ENCODE results near the gene ACO2. TPM values are rescaled to one million over a fixed set of nuclear protein-coding genes. Genes with fewer than 3 reads are reported as not detected.

ACO2 gene
- total RNA-seq, 4 donors from 2014 or later = 81.3 to 205 (median 135) TPM

DNA sequence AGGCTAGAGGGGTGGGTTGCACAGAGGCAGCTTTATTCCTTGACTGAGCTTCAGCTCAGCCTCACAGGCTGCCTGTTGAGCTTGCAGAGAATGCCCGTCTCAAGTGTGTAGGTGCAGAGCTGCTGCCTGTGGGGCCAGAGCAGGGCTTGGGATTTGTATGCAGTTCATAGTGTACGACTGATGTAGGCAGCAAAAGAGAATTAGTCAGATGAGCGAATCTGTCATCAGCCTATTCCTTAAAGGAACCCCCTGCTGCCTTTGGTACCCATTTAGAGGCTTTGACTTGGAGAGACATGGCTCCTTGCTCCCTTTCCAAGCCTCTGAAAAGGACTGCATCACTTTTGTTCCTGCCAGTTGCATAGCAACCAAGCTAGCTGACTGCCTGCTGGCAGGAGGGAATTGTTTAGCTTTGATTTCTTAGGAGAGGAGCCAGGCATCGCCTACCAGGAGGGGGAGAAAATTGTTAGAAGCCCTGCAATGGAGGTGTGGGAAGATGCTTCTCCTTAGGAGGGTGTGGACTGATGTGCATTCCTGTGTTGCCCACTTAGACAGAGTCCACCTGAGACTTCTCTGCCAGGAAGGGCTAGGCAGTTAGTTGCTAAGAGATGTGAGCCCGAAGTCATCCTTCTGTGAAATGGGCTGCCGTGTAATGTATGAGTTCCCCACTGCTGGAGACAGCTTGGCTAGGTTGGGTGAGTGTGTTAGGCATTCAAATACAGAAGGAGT, 10.9 kb downstream of the ACO2 start:
- peak overlapping the region; percentile 67 to 85 (median 70) for H3K27ac ChIP-seq
- peaks cover 17 to 48% of the 10 kb centered on the region in 2 donors for H3K4me1 ChIP-seq
- no peaks in the 10 kb centered on the region for H3K36me3 ChIP-seq
- DNase-seq = no peak
- H3K27me3 ChIP-seq = no peaks in the 10 kb centered on the region
- intact Hi-C loops (cut with DNase I) = no loop called here
- WGBS, 2 donors = 71 to 87% methylated on average over 6 of the region's 6 CpGs
- H3K9me3 ChIP-seq = no peaks in the 10 kb centered on the region
- TF ChIP-seq, protein P1, sequence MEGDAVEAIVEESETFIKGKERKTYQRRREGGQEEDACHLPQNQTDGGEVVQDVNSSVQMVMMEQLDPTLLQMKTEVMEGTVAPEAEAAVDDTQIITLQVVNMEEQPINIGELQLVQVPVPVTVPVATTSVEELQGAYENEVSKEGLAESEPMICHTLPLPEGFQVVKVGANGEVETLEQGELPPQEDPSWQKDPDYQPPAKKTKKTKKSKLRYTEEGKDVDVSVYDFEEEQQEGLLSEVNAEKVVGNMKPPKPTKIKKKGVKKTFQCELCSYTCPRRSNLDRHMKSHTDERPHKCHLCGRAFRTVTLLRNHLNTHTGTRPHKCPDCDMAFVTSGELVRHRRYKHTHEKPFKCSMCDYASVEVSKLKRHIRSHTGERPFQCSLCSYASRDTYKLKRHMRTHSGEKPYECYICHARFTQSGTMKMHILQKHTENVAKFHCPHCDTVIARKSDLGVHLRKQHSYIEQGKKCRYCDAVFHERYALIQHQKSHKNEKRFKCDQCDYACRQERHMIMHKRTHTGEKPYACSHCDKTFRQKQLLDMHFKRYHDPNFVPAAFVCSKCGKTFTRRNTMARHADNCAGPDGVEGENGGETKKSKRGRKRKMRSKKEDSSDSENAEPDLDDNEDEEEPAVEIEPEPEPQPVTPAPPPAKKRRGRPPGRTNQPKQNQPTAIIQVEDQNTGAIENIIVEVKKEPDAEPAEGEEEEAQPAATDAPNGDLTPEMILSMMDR (IDR thresholded peaks at IDR 0.05) = no peak
- no peak for TF ChIP-seq POLR2A (IDR thresholded peaks at IDR 0.05)
- no peak overlapping the region for H3K4me3 ChIP-seq (replicated peaks in 1 of 3)

DNA sequence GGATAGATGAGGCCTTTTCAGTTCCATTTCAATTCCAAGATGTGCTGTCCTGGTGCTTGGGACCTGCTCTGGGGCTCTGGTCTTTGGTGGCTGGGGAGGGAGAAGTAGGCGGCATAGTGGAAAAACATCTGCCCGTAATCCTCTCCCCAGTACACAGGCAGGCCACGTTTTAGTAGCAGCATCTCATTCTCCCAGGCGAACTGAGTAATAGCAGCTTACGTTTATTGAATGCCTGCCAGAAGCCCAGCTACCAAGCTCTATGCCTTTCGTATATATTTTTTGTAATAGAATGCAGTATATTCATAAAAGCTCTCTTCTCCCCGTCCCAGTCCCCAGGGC, 11.4 kb downstream of the ACO2 start:
- intact Hi-C loops (cut with DNase I) = no loop called here
- no peak overlapping the region for H3K4me3 ChIP-seq (replicated peaks in 1 of 3)
- 67 to 77% methylated on average over 7 of the region's 7 CpGs for WGBS, 2 donors

DNA sequence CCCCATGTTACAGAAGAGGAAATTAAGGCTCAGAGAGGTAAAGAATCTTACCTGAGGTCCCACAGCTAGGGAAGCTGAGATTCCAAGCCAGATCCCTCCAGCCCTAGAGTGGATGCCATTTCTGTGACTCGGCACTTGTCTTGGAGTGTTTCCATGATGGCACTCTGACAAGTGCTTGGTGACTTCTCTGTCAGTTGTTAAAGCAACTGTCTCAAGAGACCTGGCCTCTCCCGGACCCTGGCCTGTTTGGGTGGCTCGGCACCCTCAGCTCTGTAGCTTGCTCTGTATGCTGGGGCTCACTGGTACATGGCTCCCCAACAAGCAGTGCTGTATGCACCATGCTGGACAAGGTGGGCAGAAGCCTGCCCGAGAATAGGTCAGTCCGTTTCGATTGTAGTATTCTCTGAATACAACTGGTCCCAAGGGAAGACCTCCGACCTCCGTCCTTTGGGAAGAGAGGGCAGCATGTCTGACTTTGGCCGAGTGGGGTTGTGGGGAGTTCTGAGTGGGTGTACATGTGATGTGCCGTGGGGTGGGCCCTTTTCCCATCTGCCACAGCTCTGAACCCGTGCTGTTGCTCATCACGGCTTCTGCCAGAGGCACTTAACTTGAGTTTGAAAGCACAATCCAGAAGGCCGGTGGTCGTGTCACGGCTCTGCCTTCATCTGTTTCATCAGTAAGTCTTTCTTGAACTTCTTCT, 12.4 kb downstream of the ACO2 start:
- peaks cover 17 to 48% of the 10 kb centered on the region in 2 donors for H3K4me1 ChIP-seq

More for the DNA sequence above, 11.4 kb downstream of the ACO2 start:
- Histone ChIP-seq H3K36me3 (no peaks in the 10 kb centered on the region), H3K9me3 (no peaks in the 10 kb centered on the region), H3K27me3 (no peaks in the 10 kb centered on the region), H3K27ac (peak overlapping the region; percentile 67 to 85 (median 70)), H3K4me1 (peaks cover 17 to 48% of the 10 kb centered on the region in 2 donors)
- no peak for TF ChIP-seq POLR2A (IDR thresholded peaks at IDR 0.05)
- TF ChIP-seq, protein P1 (IDR thresholded peaks at IDR 0.05) = no peak
- no peak for DNase-seq

DNA sequence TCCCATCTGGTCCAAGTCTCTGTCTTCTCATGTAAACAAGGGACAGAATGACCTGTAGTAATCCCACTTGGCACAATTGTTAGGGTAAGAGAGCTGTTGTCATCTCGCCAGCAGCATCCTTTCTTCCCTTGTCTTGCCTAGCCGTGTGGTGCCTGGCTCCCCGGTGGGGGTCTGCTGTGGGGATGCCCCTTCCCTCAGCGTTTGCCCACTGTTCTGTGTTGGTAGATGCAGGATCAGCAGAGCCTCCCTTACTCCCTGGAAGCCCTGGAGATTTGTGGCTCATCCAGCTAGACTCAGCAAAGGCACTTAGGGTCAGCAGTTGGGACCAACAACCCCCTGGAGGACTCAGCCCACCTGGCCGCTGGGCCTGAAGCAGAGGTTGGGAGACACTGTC, 13.0 kb downstream of the ACO2 start:
- no peak for DNase-seq
- peaks cover 17 to 48% of the 10 kb centered on the region in 2 donors for H3K4me1 ChIP-seq
- intact Hi-C loops (cut with DNase I) = no loop called here
- WGBS, 2 donors = 59 to 64% methylated on average over 4 to 5 of the region's 5 CpGs
- peak overlapping the region; percentile 67 to 85 (median 70) for H3K27ac ChIP-seq
- no peak overlapping the region for H3K4me3 ChIP-seq (replicated peaks in 1 of 3)
- no peak for TF ChIP-seq POLR2A (IDR thresholded peaks at IDR 0.05)
- TF ChIP-seq, protein P1 (IDR thresholded peaks at IDR 0.05) = no peak
- H3K27me3 ChIP-seq = no peaks in the 10 kb centered on the region
- H3K9me3 ChIP-seq = no peaks in the 10 kb centered on the region
- H3K36me3 ChIP-seq = no peaks in the 10 kb centered on the region

More for the DNA sequence above, 12.4 kb downstream of the ACO2 start:
- Histone ChIP-seq H3K27ac (peak overlapping the region; percentile 67 to 85 (median 70)), H3K9me3 (no peaks in the 10 kb centered on the region), H3K4me3 (replicated peaks in 1 of 3) (no peak overlapping the region), H3K27me3 (no peaks in the 10 kb centered on the region), H3K36me3 (no peaks in the 10 kb centered on the region)
- DNase-seq = peak; percentile 77 to 85
- TF ChIP-seq POLR2A (IDR thresholded peaks at IDR 0.05) = no peak
- TF ChIP-seq, protein P1 (IDR thresholded peaks at IDR 0.05) = no peak
- intact Hi-C loops (cut with DNase I) = no loop called here
- WGBS, 2 donors = 61 to 66% methylated on average over 15 of the region's 15 CpGs
